ENCODE measurements around the gene CSMD2.

Gene CSMD2

GRCh38 chr1:33623811-33624210 lies 541.2 kb downstream of the CSMD2 start:
- DNase-seq: no peak

DNA sequence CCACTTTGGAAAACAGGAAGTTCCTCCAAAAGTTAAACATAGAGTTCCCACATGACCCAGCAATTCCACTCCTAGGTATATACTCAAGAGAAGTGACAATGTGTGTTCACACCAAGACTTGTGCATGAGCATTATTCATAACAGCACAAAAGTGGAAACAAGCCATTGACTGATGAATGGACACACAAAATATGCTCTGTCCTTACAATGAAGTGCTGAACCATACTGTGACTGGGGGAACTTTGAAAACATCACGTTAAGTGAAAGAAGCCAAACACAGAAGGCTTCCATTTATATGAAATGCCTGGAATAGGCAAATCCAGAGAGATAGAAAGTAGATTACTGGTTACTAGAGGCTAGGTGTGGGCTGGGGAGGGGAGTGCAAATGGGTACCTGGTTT lies 542.3 kb downstream of the CSMD2 start:
- DNase-seq: no peak

DNA sequence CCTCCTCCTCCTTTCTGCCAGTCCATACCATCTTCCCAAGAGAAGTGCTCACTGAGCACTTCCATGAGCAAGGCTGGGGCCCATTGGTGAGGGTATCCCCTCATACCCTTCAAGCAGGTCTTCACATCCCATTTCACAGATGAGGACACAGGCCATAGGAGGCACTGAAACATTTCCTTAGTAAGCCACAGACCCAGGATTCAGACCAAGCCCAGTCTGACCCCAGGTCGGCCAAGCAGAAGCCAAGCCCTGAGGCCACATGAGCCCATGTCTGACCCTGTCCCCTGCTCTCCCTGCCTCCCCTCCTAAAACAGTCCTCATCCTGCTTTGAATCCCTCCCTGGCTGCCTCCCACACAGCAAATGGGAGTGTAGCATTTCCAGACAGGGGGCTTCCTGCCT lies 546.4 kb downstream of the CSMD2 start:
- DNase-seq: no peak

DNA sequence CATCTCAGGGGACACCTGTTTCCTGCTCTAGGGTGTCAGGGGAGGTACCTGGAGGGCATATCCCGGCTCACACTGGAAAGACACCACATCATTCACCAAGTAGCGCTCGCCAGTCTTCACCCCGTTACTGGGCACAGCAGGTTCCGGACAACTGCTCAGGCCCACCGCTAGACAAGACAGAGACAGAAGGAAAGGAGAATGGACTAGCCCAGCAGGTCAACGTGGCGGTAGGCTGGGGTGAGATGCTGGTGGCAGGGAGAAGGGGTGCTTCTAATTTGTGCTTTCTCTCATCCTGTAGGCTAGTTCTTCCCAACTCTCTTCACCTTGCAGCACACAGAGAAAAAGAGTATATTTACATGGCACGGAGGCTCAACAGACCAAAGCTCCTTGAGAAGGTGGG lies 547.6 kb downstream of the CSMD2 start:
- no peak for DNase-seq

DNA sequence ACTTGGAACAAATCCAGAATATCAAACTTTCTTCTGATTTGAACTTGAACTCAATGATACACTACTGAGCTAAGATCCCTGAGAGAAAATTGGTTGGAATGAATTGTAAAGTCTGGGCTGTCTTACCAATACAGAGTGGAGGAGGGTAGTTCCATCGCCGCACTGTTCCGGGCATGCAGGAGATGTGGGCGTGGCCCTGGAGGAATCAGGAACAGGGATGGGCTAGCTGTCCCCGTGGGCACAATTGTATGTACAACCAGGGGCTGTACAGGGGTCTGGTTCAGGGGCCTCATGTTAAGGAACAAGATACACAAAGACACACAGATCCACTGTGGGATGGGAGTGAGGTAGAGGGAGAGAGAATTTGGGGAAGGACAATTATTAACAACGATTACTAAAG lies 548.2 kb downstream of the CSMD2 start:
- no peak for DNase-seq

- DNase-seq: no peak
These were observed 549.5 kb downstream of the CSMD2 start for GRCh38 chr1:33615546-33615945.

DNA sequence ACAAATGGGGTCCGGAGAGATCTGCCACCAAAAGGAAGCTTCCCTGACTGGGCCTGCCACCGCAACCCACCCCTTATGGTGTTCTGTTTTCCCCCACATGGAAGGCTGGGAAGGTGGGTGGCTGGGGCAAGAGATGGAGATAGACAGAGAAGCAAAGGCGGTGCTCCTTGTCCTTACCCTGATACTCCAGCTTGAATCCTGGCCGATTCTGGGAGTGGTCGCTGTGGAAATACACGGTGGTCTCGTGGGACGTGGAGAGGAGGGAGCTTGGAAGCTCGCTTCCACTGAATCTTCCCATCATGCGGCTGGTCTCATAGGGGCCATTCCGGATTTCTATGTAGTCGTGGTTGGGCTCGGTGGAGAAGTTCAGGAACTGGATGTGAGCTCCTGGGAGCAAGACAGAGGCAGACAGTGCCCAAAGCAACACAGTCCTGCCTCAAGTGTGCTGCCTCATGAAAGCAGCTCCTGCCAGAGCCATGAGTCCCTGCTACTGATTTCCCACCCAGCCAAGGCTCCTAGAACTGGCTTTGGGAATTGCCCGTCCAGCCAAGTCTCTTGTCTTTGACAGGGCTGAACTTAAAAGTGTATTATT lies 554.1 kb downstream of the CSMD2 start:
- no peak for DNase-seq

DNA sequence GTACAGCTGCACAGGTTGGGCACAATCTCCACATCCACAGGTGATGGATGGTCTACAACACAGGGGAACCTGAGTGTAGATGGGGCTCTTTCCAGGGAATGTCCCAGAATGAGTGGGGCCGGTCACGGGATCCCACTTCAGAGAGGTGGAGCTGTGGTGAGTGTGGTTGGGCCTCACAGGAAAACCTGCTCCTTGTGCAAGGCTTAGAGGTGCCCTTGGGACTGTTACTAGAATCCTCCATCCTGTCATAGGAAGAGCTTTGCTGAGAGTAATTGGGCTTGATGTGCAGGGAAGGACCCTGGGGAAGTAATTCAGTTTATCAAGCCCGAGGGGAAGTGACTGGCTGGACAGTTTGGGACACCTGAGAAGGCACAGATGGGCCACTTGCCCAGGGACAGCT lies 554.6 kb downstream of the CSMD2 start:
- no peak for DNase-seq

DNA sequence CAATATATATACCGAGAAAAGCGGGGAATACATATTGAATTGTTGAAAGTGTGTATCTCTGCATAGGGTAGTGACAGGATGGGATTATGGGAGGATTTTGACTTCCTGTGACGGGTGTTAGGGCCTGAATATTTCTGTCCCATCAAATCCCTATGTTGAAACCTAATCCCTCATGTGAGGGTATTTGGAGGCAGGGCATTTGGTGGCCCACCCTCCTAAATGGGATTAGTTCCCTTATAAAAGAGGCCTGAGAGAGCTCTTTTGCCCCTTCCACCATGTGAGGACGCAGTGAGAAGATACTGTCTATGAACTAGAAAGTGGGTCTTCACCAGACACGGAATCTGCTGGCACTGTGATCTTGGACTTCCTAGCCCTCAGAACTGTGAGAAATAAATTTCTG lies 555.3 kb downstream of the CSMD2 start:
- DNase-seq: no peak

GRCh38 chr1:33608825-33609400 lies 556.1 kb downstream of the CSMD2 start:
- no peak for DNase-seq

GRCh38 chr1:33607444-33608005 lies 557.5 kb downstream of the CSMD2 start:
- no peak for DNase-seq

DNA sequence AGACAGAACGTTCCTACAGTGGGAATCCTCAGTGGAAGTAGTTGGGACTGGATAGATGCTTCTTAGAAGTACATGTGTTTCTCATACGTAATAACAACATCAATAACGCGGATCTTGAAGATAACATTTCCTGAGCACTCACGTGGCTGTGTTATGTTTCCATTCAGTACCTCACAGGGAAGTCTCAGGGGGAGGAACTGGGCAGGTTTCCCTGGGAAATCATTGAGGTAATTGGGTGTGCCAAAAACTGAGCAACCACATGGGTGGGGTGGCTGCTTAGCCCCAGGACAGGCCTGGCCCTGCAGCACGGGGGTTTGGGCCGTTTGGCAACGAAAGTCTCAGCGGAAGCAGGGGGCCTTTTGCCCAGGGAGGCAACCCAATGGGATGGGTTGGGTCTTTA lies 558.8 kb downstream of the CSMD2 start:
- no peak for DNase-seq

DNA sequence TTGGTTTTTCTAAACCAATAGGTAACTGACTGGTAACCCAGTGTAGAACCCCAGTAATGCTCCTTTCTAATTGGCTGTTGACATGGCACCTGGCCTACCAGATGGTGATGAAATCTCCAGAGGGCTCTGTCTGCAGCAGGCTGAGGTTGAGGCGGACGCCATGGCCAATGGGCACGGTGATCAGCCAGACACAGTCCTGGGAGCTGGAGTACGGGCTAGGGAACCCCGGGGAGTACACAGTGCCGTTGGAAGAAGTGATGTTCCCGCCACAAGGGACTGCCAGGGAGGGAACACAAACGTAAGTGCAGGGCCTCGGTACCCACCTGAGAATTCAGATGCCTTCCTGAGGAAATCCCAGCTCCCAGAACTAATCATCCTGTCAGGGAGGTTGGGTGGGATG lies 562.8 kb downstream of the CSMD2 start:
- DNase-seq: no peak

DNA sequence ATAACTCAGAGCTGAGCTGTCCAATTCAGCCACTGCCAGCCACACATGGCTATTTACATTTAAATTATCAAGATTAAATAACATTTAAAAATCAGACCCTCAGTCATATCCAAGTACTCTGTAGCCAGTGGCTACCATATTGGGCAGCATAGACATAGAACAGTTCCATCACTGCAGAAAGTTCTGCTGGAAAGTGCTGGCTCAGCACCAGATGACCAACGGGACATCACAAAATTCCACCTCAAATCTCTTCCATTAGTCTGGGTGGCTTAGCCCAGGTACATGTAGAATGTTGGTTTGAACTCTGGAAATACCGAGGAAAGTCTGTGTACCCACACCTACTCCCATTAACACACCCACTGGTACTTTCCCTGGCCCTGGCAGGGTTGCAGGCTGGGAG lies 563.3 kb downstream of the CSMD2 start:
- DNase-seq: no peak

GRCh38 chr1:33599516-33600115 lies 565.4 kb downstream of the CSMD2 start:
- no peak for DNase-seq

GRCh38 chr1:33588726-33589125 lies 576.3 kb downstream of the CSMD2 start:
- no peak for DNase-seq

- DNase-seq: no peak
These were observed 578.2 kb downstream of the CSMD2 start for GRCh38 chr1:33586795-33587194.

DNA sequence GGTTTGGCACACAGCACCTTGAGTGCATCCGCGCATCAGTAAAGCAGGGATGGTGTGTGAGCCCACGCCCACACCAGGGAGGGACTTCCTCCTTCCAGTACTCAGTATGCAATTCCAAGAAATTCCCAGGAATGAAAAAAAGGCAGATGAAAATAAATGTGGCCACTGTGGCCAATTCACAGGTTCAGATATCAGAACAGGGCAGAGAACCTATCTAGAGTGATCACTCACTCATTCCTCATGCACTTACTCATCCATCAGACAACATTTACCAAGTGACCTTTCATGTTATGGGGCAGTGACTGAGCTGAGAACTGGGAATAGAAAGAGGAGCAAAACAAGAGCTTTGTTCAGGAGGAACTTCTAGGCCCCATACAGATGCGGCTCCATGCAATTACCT lies 578.9 kb downstream of the CSMD2 start:
- no peak for DNase-seq

GRCh38 chr1:33583567-33583966 lies 581.5 kb downstream of the CSMD2 start:
- no peak for DNase-seq

DNA sequence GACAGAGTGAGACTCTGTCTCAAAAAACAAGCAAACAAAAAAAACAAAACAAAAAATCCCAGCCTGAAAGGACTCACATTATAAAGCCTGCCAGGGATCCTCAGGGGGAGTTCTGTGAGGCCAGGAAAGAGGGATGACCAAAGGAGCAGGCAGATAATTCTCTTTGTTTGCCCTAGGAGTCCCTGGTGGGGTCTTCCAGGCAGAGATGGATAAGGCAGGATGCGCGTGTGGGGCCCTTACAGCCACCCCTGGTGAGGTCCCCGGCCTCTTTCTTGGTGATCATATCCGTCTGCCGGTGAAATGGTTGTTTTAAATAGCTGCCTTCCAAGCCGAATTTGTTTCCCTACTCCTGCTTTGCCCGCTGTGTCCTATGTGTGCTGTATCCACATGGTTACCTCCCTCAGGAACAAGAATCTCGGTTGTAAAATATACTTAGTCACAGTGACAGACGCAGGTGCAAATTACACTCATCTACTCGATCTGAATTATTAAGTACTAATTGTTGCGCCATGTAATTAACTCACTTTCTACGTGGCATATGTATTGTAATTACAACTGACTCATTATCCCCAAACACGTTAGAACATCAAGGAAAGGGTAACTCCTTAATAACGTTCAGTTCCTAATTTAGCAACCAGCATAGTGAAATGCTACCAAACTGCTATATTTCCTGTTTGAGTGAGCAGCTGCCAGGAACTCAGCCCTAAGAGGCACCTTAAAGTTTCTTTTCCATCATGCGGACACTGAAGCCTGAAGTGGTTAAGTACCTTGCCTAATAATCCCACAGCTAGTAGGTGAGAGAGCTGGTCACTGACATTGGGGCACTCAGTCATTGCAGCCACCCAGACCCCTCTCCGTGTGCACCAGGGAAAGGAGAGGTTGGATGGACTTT lies 586.2 kb downstream of the CSMD2 start:
- no peak for DNase-seq

- DNase-seq: no peak
These were observed 587.4 kb downstream of the CSMD2 start for GRCh38 chr1:33577663-33578062.

DNA sequence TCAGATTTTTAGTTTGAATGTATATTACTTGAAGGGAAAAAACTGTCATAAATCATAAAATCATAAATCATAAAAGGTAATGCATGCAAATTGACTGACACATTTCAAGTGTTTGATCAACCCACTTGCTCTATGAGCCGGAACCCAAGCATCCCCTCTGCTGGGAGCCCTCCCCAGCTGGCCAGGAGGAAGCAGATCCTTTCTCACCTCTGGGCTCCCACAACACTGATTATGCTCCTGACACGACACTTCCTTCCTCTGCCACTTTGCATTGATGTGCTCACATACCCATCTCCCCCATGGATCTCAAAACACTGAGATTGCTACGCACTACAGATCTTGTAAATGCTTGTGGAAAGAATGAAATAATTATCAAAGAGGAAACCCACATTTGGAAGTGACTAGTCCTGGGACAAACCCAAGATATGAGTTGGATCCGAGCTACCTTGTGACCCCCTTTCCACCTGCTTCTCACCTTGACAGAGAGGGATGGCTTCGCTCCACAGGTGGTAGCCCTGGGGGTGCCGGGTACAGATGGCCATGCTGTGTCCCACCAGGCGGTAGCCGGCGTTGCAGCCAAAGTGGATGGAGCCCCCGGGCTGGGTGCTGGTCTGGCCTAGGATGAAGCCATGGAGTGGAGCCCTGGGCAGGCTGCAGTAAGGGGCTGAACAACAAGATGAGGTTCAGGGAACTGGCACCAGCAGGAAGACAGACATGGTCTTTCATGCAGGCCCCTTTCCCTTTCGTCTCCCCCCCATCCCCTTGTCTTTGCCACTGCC lies 588.0 kb downstream of the CSMD2 start:
- no peak for DNase-seq

All from activated naive CD4-positive, alpha-beta T cell treated with anti-CD3 and anti-CD28 coated beads, Interleukin-2, amount 50 U/mL, for 16 hours (primary cell).